HG02642 (cell line): Measurements from ENCODE around the gene FASTK.

Source experiments
- ATAC-seq: cut with Tn5 transposase; IDR thresholded peaks from one replicate; pipeline ENCODE4 v1.9.1; 2021; ENCODE audit warnings: mild to moderate bottlenecking; ENCODE audit not compliant: unreplicated experiment, poor library complexity

The FASTK gene

GRCh38 chr7:151101621-151102396 lies 21.2 kb upstream of the FASTK start:
- no peak for ATAC-seq

GRCh38 chr7:151100921-151101320 lies 20.3 kb upstream of the FASTK start:
- no peak for ATAC-seq

GRCh38 chr7:151099486-151100211 lies 19.0 kb upstream of the FASTK start:
- no peak for ATAC-seq

- no peak for ATAC-seq
Measured at GRCh38 chr7:151095828-151096475, 15.3 kb upstream of the FASTK start.

- ATAC-seq: no peak
Measured at GRCh38 chr7:151095123-151095797, 14.7 kb upstream of the FASTK start.

GRCh38 chr7:151094675-151095074 lies 14.1 kb upstream of the FASTK start:
- ATAC-seq: no peak

GRCh38 chr7:151093748-151094147 lies 13.1 kb upstream of the FASTK start:
- no peak for ATAC-seq

- no peak for ATAC-seq
Measured at GRCh38 chr7:151091988-151092387, 11.4 kb upstream of the FASTK start.

GRCh38 chr7:151091431-151091830 lies 10.8 kb upstream of the FASTK start:
- no peak for ATAC-seq

- ATAC-seq: no peak
Measured at GRCh38 chr7:151091003-151091402, 10.4 kb upstream of the FASTK start.

- ATAC-seq: no peak
Measured at GRCh38 chr7:151089893-151090730, 9.5 kb upstream of the FASTK start.

- no peak for ATAC-seq
Measured at GRCh38 chr7:151088856-151089699, 8.5 kb upstream of the FASTK start.

GRCh38 chr7:151088019-151088855 lies 7.6 kb upstream of the FASTK start:
- ATAC-seq: no peak

- no peak for ATAC-seq
Measured at GRCh38 chr7:151087245-151088018, 6.8 kb upstream of the FASTK start.

- no peak for ATAC-seq
Measured at GRCh38 chr7:151086802-151087244, 6.2 kb upstream of the FASTK start.

GRCh38 chr7:151085691-151086620 lies 5.3 kb upstream of the FASTK start, which contains the start of gene AGAP3:
Gene AGAP3, plus strand, starts transcription at chr7:151086475. Its CDS starts 267 bp downstream, at chr7:151086742.
- peak; percentile 44 for ATAC-seq
